ENCODE measurements around the gene SSTR3. TPM values are rescaled to one million over a fixed set of nuclear protein-coding genes. Genes with fewer than 3 reads are reported as not detected.

SSTR3 gene
- total RNA-seq, 4 donors from 2014 or later = not detected

- intact Hi-C loops (cut with DNase I) = no loop called here
- 54% methylated on average over 6 of the region's 6 CpGs for WGBS
- no peak for DNase-seq (ENCODE audit: extremely low spot score)
- H3K4me1 ChIP-seq = no peaks in the 10 kb centered on the region
- H3K27ac ChIP-seq (replicated peaks in 1 of 4) = no peak overlapping the region
- no peaks in the 10 kb centered on the region for H3K36me3 ChIP-seq
- H3K4me3 ChIP-seq = no peak overlapping the region
- H3K9me3 ChIP-seq = peaks cover 0 to 3% (median 0%) of the 10 kb centered on the region in 4 donors
- no peak for TF ChIP-seq POLR2AphosphoS5 (IDR thresholded peaks at IDR 0.05)
- TF ChIP-seq EP300 (IDR thresholded peaks at IDR 0.05) = no peak
- no peak for TF ChIP-seq POLR2A (IDR thresholded peaks at IDR 0.05; ENCODE audit: low read depth)
- TF ChIP-seq CTCF (IDR thresholded peaks at IDR 0.05) = no peak
- H3K27me3 ChIP-seq = peaks cover 0 to 60% (median 2%) of the 10 kb centered on the region in 4 donors
Observed at GRCh38 chr22:37160027-37160426, 52.2 kb downstream of the SSTR3 start.

- 77% methylated on average over 5 of the region's 5 CpGs for WGBS
- TF ChIP-seq POLR2AphosphoS5 (IDR thresholded peaks at IDR 0.05) (no peak), POLR2A (IDR thresholded peaks at IDR 0.05; ENCODE audit: low read depth) (no peak), CTCF (IDR thresholded peaks at IDR 0.05) (no peak), EP300 (IDR thresholded peaks at IDR 0.05) (no peak)
- DNase-seq (ENCODE audit: extremely low spot score) = no peak
- Histone ChIP-seq H3K27ac (replicated peaks in 1 of 4) (no peak overlapping the region), H3K9me3 (peaks cover 0 to 3% (median 0%) of the 10 kb centered on the region in 4 donors), H3K27me3 (peaks cover 0 to 66% (median 2%) of the 10 kb centered on the region in 4 donors), H3K4me1 (no peaks in the 10 kb centered on the region), H3K36me3 (no peaks in the 10 kb centered on the region), H3K4me3 (no peak overlapping the region)
- intact Hi-C loops (cut with DNase I) = loop anchor here (2.0 kb wide), 1 partner anchor 44 kb away; no protein-coding TSS in a partner anchor
Observed at GRCh38 chr22:37158963-37159290, 53.4 kb downstream of the SSTR3 start.

- no peak for DNase-seq (ENCODE audit: extremely low spot score)
- no peaks in the 10 kb centered on the region for H3K36me3 ChIP-seq
- WGBS = 83% methylated on average over 13 of the region's 13 CpGs
- H3K27me3 ChIP-seq = peaks cover 0 to 56% (median 2%) of the 10 kb centered on the region in 4 donors
- no peak overlapping the region for H3K27ac ChIP-seq (replicated peaks in 1 of 4)
- peaks cover 0 to 3% (median 0%) of the 10 kb centered on the region in 4 donors for H3K9me3 ChIP-seq
- intact Hi-C loops (cut with DNase I) = loop anchor here (2.0 kb wide), 1 partner anchor 45 kb away; no protein-coding TSS in a partner anchor
- H3K4me1 ChIP-seq = no peaks in the 10 kb centered on the region
- TF ChIP-seq POLR2AphosphoS5 (IDR thresholded peaks at IDR 0.05) = no peak
- no peak for TF ChIP-seq EP300 (IDR thresholded peaks at IDR 0.05)
- TF ChIP-seq CTCF (IDR thresholded peaks at IDR 0.05) = no peak
- TF ChIP-seq POLR2A (IDR thresholded peaks at IDR 0.05; ENCODE audit: low read depth) = no peak
- H3K4me3 ChIP-seq = no peak overlapping the region
Observed at GRCh38 chr22:37157516-37158285, 54.6 kb downstream of the SSTR3 start.

GRCh38 chr22:37156686-37157435, 55.4 kb downstream of the SSTR3 start:
- DNase-seq (ENCODE audit: extremely low spot score) = no peak
- no peak overlapping the region for H3K4me3 ChIP-seq
- no peaks in the 10 kb centered on the region for H3K36me3 ChIP-seq
- H3K27ac ChIP-seq (replicated peaks in 1 of 4) = no peak overlapping the region
- H3K4me1 ChIP-seq = no peaks in the 10 kb centered on the region
- H3K9me3 ChIP-seq = peaks cover 0 to 3% (median 0%) of the 10 kb centered on the region in 4 donors
- intact Hi-C loops (cut with DNase I) = no loop called here
- TF ChIP-seq CTCF (IDR thresholded peaks at IDR 0.05) (no peak), EP300 (IDR thresholded peaks at IDR 0.05) (no peak), POLR2AphosphoS5 (IDR thresholded peaks at IDR 0.05) (no peak), POLR2A (IDR thresholded peaks at IDR 0.05; ENCODE audit: low read depth) (no peak)
- H3K27me3 ChIP-seq = peaks cover 0 to 51% (median 0%) of the 10 kb centered on the region in 4 donors
- WGBS = 82% methylated on average over 12 of the region's 13 CpGs
